Stimulated activated CD8-positive, alpha-beta memory T cell treated with anti-CD3 and anti-CD28 coated beads, Interleukin-15, amount 100 ng/mL, for 48 hours (primary cell): ENCODE data around the gene LAMA3.

ENCODE experiments used
- DNase-seq, 2 donors: peaks; one replicate each; pipeline ENCODE4 v3.0.0-alpha.2; 2020; ENCODE audit warnings: low read depth in 2 of 2

Gene LAMA3

GRCh38 chr18:23938043-23938756 lies 248.9 kb downstream of the LAMA3 start:
- DNase-seq, result no peak

DNA sequence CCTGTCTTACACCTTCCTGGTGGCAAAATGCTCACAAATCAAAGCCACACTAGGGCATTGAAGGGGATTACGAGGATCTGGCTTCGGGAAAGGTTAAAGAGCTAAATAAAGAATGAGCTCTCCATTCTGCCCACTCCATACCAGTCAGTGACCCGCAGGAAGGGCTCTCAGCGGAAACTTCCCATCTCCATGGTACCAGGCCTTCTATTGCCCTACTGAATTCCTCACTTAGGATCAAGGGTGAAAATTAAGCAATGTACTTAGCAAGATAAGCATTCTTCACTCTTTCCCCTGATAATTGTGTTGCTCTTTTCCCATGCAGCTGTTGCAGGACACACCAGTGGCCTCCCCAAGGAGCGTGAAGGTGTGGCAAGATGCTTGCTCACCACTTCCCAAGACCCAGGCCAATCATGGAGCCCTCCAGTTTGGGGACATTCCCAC lies 249.7 kb downstream of the LAMA3 start:
- DNase-seq, result no peak

DNA sequence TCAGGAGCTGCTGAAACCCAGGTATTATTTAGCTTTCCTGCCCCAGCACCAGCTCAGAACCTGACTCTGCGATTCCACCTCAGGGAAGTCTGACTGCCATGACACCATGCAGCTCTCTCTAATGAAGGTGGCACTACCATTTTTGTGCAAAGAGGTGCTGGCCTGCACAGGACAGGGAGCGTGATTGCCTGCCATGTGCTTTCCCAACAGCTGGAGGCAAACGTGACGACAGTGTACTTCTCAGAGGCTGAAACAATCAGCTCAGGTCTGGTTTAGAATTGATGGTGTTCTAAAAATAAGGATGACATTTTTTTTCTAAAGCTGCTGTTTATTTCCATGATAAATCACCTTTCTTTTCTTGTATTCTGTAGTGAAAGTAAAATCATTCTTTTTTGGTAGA lies 250.1 kb downstream of the LAMA3 start:
- DNase-seq, result no peak

DNA sequence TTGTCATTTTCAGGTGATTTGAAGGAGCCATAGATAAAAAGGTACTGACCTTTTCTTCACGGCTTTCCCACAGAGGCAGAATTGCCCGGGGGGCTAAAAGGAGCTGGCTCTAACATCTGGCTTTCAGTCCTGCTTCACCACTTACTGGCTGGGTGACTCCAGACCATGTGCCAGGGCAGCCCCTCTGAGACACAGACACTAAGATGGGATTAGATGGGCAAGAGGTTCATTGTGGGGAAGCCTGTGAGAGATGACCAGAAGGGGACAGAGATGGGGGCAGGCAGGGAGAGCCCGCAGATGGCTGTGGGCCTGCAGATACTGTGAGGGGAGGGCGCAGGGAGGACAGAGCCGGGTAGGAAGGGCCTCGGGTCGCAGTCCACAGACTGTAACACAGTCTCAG lies 250.6 kb downstream of the LAMA3 start:
- DNase-seq, result no peak

- DNase-seq, result no peak
Measured at GRCh38 chr18:23941791-23942190, 252.5 kb downstream of the LAMA3 start.

DNA sequence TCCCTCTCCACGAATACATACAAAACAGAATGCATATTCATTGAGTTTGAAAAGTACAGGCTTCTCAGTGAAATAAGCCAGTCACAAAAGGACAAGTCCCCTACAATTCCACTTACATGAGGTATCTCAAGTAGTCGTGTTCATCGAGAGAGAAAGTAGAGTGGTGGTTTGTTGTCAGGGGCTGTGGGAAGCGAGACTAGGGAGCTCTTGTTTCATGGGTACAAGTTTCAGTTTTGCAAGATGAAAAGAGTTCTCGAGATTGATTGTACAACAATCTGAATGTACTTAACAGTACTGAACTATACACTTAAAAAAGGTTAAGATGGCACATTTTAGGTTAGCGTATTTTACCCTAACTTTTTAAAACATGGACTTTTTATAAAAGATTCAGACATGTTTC lies 253.9 kb downstream of the LAMA3 start:
- peak; percentile 14 to 18 for DNase-seq

DNA sequence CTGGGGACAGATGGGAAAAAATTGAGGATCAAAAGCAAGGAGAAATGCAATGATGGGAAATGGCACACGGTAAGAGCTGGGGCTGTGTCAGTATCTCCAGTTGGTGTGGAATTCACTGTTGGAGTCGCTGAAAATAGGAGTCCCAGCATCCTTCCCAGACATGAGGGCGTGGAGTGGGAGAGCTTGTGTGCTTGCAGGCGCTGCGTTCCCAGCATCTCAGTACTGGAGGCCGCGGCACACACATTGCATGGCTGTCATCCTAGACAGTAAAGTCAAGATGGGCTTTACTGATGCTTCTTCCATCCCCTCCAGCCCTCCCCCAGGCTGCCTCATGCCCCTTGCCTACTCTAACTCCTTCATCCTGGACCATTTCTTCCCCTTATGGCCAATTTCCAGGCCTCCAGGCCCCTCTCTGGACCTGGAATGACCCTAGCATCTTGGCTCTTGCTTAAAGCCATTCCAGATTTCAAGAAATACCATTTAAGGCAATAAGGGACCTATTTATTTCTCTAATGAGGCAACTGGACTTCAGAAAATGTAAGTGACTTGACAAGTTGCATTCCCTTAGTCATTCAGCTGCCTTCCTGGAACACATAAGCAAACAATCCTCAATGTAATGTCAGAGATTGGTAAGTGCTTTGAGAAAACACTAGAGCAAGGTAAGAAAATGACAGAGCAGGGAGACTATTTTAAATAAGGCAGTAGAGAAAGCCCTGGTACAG lies 254.8 kb downstream of the LAMA3 start:
- DNase-seq, result no peak

DNA sequence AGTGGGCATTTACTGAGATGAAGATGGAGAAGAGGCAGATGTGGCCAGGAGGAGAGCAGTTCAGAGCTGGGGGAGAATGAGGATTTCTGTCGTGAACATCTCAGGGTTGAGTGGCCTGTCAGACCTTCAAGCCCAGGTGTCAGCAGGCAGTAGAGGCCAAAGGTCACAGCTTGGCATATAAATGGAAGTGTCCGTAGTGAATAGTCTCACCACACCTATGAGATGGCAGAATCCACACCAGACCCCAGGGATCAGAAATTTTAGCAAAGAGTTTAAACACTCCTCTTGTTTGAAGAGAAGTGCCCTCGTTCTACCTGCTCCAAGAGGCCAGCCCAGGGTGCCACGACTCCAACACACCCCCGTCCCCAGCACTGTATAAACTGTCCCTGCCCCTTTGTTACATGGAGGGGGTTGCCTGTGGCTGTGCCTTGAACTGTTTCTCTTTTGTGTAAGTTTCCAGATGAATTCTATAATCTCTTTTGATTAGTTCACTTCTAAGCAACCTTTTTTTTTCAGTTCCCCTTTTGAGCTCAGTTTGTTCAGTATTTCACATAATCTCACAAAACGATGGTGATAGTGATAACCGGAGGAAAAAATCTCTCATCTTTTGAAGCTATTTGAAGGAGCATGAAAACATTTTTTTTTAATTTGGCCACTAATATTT lies 256.3 kb downstream of the LAMA3 start:
- no peak for DNase-seq

DNA sequence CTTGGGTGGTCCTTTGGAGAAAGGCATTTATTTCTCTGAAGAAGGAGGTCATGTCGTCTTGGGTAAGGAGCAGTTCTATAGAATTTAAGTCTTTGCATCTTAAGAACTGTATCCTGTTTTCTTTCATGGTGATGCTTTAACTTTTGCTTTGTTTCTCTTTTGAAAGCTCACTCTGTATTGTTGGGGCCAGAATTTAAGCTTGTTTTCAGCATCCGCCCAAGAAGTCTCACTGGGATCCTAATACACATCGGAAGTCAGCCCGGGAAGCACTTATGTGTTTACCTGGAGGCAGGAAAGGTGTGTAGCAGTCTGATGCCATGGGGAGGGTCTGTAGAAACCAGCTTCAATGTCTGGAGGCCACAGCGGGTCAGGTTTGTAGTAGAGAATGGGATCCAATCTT lies 260.6 kb downstream of the LAMA3 start:
- no peak for DNase-seq

DNA sequence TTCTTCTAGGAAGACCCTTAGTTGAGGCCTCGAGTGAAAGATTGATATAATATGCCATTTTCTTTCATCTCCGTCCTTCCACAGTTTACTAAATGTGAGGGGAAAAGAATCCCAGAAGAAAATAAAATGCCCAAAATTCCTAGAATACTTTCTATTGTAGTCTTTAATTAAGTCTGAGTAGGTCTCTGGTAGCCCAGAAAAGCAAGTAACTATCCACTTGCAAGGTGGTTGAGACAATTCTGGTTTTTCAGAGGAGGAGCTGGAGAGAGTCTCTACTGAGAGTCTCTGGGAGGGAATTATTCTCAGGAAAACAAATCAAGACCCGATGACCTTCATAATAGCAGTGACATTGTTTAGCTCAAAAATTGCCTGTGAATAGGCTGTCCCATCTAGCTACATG lies 261.4 kb downstream of the LAMA3 start:
- DNase-seq, result no peak

DNA sequence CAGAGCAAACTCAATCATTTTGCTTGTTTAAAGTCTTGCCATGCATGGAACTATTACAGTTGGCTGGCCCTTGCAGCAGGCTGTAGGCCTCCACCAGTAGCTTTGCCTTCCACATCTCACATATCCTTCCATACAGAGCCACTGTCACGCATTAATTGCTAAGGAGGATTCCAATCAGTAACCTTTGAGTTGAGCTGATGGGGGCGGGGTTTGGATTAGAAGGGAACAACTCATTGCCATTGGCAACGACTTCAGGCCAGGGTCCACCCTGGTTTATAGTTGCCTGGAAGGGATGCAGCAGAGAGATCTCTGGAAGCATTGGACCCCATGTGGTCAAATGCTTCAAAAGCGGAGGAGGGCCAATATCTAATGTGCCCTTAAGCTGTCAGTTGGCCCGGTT lies 262.0 kb downstream of the LAMA3 start:
- DNase-seq, result no peak

- no peak for DNase-seq
Measured at GRCh38 chr18:23953984-23954383, 264.7 kb downstream of the LAMA3 start.

DNA sequence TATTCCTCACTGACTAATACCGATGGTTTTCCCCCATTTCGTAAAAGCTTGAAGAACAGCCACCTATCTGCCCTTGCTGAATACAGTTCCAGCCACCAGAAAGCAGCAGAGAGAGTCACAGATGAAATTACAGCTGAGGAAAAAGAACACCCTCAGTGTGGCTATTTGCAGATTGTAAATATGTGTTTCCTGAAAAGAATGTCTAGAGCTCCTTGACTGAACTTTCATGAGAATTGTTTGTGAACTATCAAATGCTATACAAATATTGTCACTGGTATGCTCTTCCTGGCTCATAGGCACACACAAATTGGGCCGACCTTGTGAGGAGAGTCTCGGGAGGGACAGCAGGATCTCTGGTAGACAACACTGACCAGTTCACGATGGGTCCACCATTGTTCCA lies 267.2 kb downstream of the LAMA3 start:
- DNase-seq, result no peak

DNA sequence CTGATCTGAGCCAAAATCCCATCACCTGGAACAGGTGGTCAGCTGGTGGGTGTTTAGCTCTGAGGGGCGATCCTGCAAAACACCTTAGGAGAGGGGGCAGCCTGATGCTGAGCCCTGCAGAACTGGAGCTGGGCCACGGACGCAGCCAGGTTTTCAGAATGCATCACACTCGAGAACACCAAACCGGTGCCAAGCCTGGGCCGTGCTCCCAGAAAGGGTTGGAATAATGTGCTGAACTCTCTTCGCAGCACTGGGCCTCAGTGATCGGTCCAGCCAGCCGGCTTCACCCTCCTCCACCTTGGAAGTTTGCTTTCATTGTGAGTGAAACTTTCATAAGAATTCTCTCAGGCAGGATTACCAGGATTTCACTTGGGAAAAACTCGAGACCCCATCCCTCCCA lies 268.8 kb downstream of the LAMA3 start:
- DNase-seq, result no peak

- no peak for DNase-seq
Measured at GRCh38 chr18:23963443-23964165, 274.4 kb downstream of the LAMA3 start.

DNA sequence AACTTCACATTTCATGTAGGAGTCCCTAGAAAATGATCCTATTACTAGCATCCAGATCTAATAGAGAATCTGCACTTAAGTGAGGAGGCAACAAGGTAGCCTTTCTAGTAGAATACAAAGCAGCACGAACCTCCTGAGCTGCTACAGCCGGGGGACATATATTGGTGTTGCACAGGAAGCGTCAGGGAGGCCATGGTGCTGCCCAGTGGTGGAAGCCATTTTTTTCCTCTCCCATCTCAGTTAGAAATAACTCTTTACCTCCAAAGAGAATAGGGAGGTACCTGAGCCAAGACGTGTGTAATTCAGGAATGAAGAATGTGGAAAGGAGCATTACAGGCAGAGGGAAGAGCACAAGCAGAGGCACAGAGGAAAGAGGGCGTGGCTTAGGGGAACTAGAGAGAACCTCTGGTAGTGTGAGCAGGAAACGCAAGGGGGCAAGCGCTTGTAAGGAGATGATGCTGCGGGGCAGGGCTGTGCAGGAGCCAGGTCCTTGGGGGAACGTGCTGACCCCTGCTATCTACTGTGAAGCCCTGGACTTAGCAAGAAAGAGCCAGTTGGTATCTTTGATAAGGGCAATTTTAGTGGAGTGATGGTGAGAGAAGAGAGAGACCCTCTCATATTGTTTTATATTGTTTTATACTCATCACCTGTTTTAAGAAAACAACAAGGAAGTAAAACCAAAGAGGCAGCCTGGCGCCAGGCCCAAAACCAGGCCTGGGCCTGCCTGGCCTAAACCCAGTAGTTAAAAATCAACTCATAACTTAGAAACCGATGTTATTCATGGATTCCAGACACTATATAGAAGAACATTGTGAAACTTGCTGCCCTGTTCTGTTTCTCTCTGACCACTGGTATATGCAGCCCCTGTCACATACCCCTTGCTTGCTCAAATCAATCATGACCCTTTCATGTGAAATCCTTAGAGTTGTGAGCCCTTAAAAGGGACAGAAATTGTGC lies 275.3 kb downstream of the LAMA3 start:
- peak in 1 of 2 donors; percentile 44 for DNase-seq

GRCh38 chr18:23966909-23967308 lies 277.7 kb downstream of the LAMA3 start:
- DNase-seq, result no peak

DNA sequence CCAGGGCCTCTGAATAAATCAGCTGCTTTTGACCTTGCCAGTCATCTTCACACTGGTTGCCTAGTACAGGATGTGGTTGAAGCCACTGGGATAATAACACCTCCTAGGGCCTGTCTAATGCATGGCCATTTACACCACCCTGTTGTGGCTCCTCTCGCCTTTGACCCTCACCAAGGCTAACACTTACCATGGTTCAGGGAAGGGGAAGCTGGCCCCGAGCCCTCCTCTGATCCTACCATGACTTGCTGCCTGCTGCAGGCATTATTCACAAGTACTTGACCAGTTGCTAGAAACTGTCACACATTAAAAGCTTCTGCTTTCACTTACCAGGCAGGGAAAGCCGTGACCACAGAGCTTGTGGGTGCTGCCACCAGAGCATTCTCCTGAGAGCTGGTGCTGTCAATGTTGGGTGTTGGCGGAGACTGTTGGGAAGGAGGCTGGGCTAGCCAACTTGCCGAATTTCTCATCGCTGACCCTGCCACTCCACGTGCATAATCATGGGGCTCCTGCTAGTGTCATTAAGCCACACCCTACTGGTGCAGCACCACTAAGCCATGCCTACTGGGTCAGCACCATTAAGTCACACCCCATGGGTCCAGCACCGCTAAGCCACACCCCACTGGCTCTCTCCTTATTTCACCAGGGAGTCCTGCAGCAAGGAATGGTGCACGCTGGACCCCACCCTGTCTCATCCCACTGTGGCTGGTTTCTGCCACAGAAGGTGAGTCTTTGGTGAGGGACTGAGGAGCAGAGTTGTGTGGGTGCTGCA lies 278.3 kb downstream of the LAMA3 start:
- DNase-seq, result no peak

GRCh38 chr18:23968638-23969604 lies 279.7 kb downstream of the LAMA3 start:
- DNase-seq, result no peak
